Panc1 (cell line): ENCODE results near the gene SCAF1.

Experiments used
- CTCF ChIP-seq: fragments of 450-650 bp; IDR thresholded peaks from 2 replicates; pipeline ENCODE4 v1.5.1; 2017; ENCODE audit warnings: mild to moderate bottlenecking
- POLR2AphosphoS5 ChIP-seq: IDR thresholded peaks from 2 replicates; pipeline ENCODE4 v1.6.1; 2012; ENCODE audit warnings: mild to moderate bottlenecking, low read depth, low read length, moderate library complexity
- REST ChIP-seq, 2 experiments: IDR thresholded peaks; 2 replicates each; pipeline ENCODE4 v1.6.1; 2011 to 2012; ENCODE audit warnings: low read depth in 2 of 2, control low read depth in 1 of 2, low read length in 1 of 2, mild to moderate bottlenecking in 1 of 2, moderate library complexity in 1 of 2; ENCODE audit not compliant: insufficient read depth in 1 of 2
- SIN3A ChIP-seq: IDR thresholded peaks from 2 replicates; pipeline ENCODE4 v1.6.1; 2012; ENCODE audit warnings: low read depth, mild to moderate bottlenecking, low read length, moderate library complexity, borderline replicate concordance; ENCODE audit not compliant: insufficient read depth

- TF ChIP-seq REST (IDR thresholded peaks at IDR 0.05; ENCODE audit: insufficient read depth in 1 of 2, low read depth in 2 of 2, low read length in 1 of 2), result no peak
- TF ChIP-seq CTCF, result no peak
- no peak for TF ChIP-seq POLR2AphosphoS5
- TF ChIP-seq SIN3A, result no peak
These were observed 25.1 kb upstream of the SCAF1 start for GRCh38 chr19:49616945-49617344.
